A673 (cell line): ENCODE results near the gene GRIP1.

Source experiments
- CTCF ChIP-seq: fragments of 300-800, 200-600 bp; sonication (generic); conservative IDR thresholded peaks from 2 replicates; pipeline ENCODE4 v1.5.1; 2017; ENCODE audit warnings: low read depth, mild to moderate bottlenecking, antibody characterized with exemption, low read length, moderate library complexity, mixed read lengths
- EZH2 ChIP-seq: fragments of 200-600 bp; sonication (generic); IDR thresholded peaks from 2 replicates; pipeline ENCODE4 v1.6.1; 2017; ENCODE audit warnings: borderline replicate concordance, low read depth, mild to moderate bottlenecking, mixed read lengths, antibody characterized with exemption, low read length; ENCODE audit not compliant: poor library complexity, severe bottlenecking

DNA sequence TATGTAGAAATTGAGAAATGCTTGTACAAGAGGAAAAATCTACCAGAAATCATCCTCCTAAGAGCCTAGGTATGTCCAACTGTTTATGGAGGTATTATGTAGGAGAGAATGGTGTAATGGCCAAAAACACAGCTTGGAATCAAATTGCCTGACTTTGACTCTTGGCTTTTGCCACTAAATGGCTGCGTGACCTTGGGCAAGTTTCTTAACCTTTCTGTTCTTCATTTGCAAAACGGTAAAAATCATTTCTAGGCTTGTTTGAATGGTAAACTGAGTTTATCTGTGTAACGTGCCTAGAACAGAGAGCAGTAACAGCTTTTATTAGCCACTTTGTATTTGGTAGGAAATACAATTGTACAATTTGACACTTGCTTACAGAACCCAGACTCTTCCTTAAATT is 4.9 kb upstream of the GRIP1 start:
- no peak for TF ChIP-seq EZH2
- no peak for TF ChIP-seq CTCF
